Keratinocyte (primary cell): Measurements from ENCODE around the gene EHMT1.

Source experiments
- CTCF ChIP-seq, 3 experiments: IDR thresholded peaks in 1 of 3; conservative IDR thresholded peaks in 1 of 3; optimal IDR thresholded peaks in 1 of 3; 2 replicates in 2 of 3; 3 replicates in 1 of 3; pipeline versions ENCODE3 to v1.5.1; 2011; ENCODE audit warnings: low read length in 3 of 3, mild to moderate bottlenecking in 3 of 3, moderate library complexity in 2 of 3, control low read depth in 1 of 3, inconsistent platforms in 1 of 3; ENCODE audit not compliant: insufficient read depth in 2 of 3; ENCODE audit errors: extremely low read depth in 1 of 3
- EZH2 ChIP-seq: IDR thresholded peaks from one replicate; pipeline ENCODE4 v1.6.1; 2012; ENCODE audit warnings: inconsistent platforms, mild to moderate bottlenecking, low read length, moderate library complexity

DNA sequence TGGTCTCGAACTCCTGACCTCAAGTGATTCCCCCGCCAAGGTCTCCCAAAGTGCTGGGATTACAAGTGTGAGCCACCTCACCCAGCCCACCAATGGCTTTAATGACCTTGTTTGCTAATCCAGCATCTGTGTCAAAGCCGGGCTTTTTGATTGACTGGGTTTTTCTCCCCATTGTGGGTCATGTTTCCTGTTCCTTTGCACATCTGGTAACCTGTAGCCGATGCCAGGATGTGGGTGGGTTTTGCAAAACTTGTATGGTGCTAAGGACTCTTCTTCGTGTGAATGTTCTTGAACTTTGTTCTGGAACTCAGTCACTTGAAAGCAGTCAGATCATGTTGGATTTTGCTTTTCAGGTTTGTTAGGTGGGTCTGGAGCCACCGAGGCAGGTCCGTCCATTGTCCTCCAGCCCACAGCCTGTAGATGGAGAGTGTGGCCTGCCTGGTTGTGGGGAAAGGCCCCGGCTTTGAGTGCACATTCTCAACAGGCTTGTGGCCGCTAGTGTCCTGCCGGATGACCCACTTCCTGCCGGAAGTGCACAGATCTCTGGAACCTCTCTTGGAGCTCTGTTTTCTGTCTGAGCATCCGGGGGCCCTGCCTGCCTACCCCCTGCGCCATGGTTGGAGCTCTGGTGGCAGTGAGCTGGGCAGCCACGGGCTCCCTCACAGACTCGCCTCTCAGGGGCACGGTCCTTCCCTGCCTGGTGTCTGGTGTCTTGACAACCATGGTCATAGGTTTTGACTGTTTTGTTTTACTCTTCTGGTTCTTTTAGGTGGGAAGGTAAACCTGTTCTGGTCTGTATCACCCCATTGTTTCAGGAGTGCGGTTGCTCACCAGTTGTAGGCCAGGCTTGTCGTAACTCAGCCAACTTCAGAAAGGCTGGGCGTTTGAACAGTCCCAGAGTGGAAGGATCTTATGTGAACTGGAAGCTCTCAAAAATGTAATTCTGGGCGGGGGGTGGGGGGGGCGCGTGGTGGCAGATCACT lies 189.2 kb downstream of the EHMT1 start:
- TF ChIP-seq CTCF (optimal IDR thresholded peaks at IDR 0.05 in 1 of 3, IDR thresholded peaks at IDR 0.05 in 1 of 3, conservative IDR thresholded peaks at IDR 0.05 in 1 of 3; ENCODE audit: extremely low read depth in 1 of 3, insufficient read depth in 2 of 3, low read length in 3 of 3) (no peak), EZH2 (no peak)
